Neural cell (in vitro differentiated cells): ENCODE measurements around the gene PKP3.

Experiments
- EP300 ChIP-seq: fragments of 450-650 bp; conservative IDR thresholded peaks from 2 replicates; pipeline ENCODE4 v1.6.1; 2014; ENCODE audit warnings: antibody characterized with exemption, mild to moderate bottlenecking, moderate library complexity; ENCODE audit not compliant: poor library complexity, severe bottlenecking
- EZH2 ChIP-seq: fragments of 200-600, 300-800 bp; shearing (Covaris generic), sonication (generic); IDR thresholded peaks from 2 replicates; pipeline ENCODE4 v1.6.1; 2014; ENCODE audit warnings: antibody characterized with exemption, low read length, borderline replicate concordance, mild to moderate bottlenecking; ENCODE audit not compliant: insufficient read depth, poor library complexity, severe bottlenecking
- POLR2AphosphoS5 ChIP-seq: IDR thresholded peaks from 2 replicates; pipeline ENCODE4 v1.6.1; 2012
- RAD21 ChIP-seq: fragments of 450-650 bp; conservative IDR thresholded peaks from 2 replicates; pipeline ENCODE4 v1.6.1; 2014; ENCODE audit warnings: antibody characterized with exemption, mild to moderate bottlenecking, moderate library complexity
- REST ChIP-seq: IDR thresholded peaks from 2 replicates; pipeline ENCODE4 v1.6.1; 2012; ENCODE audit warnings: borderline replicate concordance
- SMC3 ChIP-seq: fragments of 450-650 bp; conservative IDR thresholded peaks from 2 replicates; pipeline ENCODE4 v1.6.1; 2014; ENCODE audit warnings: antibody characterized with exemption, mild to moderate bottlenecking, moderate library complexity; ENCODE audit not compliant: poor library complexity
- TAF1 ChIP-seq: IDR thresholded peaks from 2 replicates; pipeline ENCODE4 v1.6.1; 2012; ENCODE audit warnings: low read depth
- TF ChIP-seq, protein P1 (sequence below): fragments of 450-650 bp; IDR thresholded peaks from 2 replicates; pipeline ENCODE4 v1.5.1; 2014; ENCODE audit warnings: antibody characterized with exemption, mild to moderate bottlenecking, moderate library complexity; ENCODE audit not compliant: poor library complexity, severe bottlenecking

DNA sequence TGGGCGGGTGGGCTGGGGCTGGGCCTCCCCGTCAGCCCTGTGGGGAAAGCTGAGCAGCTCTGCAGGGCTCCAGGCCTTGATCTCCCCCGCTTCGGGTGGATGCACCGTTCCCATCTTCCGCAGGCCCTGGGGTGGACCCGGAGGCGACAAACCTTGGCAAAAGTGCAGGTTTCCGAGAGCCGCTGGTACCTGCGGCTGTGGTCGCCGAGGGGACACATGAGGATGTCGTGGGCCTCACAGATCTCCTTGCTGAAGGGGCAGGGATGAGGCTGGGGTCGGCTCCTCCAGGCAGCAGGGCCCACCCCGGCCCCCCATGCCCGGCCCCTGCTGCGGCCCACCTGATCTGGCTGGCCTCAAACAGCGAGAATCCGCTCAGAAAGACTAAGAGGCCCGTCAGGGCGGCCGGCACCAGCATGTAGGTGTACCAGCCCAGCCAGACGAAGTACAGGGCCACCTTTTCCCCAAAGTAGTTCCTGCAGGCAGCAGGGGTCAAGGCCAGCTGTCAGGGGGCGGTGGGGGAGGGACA is 36.0 kb downstream of the PKP3 start:
- TF ChIP-seq, protein P1, sequence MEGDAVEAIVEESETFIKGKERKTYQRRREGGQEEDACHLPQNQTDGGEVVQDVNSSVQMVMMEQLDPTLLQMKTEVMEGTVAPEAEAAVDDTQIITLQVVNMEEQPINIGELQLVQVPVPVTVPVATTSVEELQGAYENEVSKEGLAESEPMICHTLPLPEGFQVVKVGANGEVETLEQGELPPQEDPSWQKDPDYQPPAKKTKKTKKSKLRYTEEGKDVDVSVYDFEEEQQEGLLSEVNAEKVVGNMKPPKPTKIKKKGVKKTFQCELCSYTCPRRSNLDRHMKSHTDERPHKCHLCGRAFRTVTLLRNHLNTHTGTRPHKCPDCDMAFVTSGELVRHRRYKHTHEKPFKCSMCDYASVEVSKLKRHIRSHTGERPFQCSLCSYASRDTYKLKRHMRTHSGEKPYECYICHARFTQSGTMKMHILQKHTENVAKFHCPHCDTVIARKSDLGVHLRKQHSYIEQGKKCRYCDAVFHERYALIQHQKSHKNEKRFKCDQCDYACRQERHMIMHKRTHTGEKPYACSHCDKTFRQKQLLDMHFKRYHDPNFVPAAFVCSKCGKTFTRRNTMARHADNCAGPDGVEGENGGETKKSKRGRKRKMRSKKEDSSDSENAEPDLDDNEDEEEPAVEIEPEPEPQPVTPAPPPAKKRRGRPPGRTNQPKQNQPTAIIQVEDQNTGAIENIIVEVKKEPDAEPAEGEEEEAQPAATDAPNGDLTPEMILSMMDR, result no peak
- no peak for TF ChIP-seq SMC3
- no peak for TF ChIP-seq POLR2AphosphoS5
- no peak for TF ChIP-seq RAD21
- no peak for TF ChIP-seq EZH2
- TF ChIP-seq EP300, result no peak
- TF ChIP-seq TAF1, result no peak
- TF ChIP-seq REST, result no peak
